Breast epithelium (tissue), 3 donors: ENCODE measurements around the gene TMEM169.

Experiments
- POLR2A ChIP-seq: fragments of 450-650 bp; IDR thresholded peaks from one replicate; pipeline ENCODE4 v1.6.1; 2016; ENCODE audit warnings: antibody characterized with exemption, mild to moderate bottlenecking, moderate library complexity
- TF ChIP-seq, protein P1 (sequence below), 3 donors: fragments of 450-650 bp; IDR thresholded peaks; one replicate each; pipeline ENCODE4 v1.5.1; 2016 to 2017; ENCODE audit warnings: antibody characterized with exemption in 3 of 3, mild to moderate bottlenecking in 3 of 3, moderate library complexity in 3 of 3

DNA sequence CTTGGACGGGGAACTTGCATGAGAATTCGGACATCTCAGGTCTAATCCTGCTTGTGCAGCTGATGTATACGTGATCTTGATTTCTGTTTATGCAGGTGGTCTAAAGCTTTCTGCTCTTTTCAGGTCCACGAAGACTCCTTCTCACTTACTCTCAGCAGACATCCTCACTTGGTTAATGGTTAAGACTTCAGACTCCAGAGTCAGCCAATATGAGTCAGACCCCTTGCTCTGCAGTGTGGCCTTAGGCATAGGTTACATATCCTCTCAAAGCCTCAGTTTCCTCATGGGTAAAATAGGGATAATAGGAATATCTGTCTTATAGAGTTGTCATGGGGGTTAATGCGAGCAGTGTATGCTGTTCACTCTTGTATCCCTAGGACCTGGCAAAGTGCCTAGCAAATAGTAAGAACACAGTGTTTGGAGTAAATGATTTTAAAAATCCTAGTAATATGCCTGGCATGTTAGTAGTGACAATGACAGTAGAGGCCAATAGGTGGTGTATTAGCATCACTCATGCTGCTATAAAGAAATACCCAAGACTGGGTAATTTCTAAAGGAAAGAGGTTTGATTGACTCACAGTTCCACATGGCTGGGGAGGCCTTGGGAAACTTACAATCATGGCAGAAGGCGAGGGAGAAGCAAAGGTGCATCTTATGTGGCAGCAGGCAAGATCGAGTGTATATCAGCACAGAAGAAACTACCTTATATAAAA lies 69.8 kb downstream of the TMEM169 start:
- TF ChIP-seq, protein P1, sequence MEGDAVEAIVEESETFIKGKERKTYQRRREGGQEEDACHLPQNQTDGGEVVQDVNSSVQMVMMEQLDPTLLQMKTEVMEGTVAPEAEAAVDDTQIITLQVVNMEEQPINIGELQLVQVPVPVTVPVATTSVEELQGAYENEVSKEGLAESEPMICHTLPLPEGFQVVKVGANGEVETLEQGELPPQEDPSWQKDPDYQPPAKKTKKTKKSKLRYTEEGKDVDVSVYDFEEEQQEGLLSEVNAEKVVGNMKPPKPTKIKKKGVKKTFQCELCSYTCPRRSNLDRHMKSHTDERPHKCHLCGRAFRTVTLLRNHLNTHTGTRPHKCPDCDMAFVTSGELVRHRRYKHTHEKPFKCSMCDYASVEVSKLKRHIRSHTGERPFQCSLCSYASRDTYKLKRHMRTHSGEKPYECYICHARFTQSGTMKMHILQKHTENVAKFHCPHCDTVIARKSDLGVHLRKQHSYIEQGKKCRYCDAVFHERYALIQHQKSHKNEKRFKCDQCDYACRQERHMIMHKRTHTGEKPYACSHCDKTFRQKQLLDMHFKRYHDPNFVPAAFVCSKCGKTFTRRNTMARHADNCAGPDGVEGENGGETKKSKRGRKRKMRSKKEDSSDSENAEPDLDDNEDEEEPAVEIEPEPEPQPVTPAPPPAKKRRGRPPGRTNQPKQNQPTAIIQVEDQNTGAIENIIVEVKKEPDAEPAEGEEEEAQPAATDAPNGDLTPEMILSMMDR (IDR thresholded peaks at IDR 0.05), result no peak
- no peak for TF ChIP-seq POLR2A
